Activated CD4-positive, alpha-beta memory T cell treated with anti-CD3 and anti-CD28 coated beads, Interleukin-2, amount 10 ng/mL, durations not matched to agents 7 days and 5 days (primary cell): ENCODE measurements around the gene SLC38A10. TPM values are rescaled to one million over a fixed set of nuclear protein-coding genes. Genes with fewer than 3 reads are reported as not detected.

Source experiments
- CTCF ChIA-PET: fragments of 350-600 bp; sonication (Branson Sonifier 250); formaldehyde crosslinking; loops from one replicate; lab custom pipeline; 2021; ENCODE audit warnings: antibody characterized with exemption, inconsistent platforms; lab: Charles Lee
- POLR2A ChIA-PET: fragments of 350-600 bp; sonication (Branson Sonifier 250); formaldehyde crosslinking; loops from one replicate; lab custom pipeline; 2021; ENCODE audit warnings: antibody characterized with exemption; lab: Charles Lee
- DNase-seq: peaks from one replicate; pipeline ENCODE4 v3.0.0-alpha.2; 2020
- H3K27ac Mint-ChIP-seq: one replicate; pipeline ENCODE4 v1.8.0; 2021; ENCODE audit warnings: mild to moderate bottlenecking, mixed read lengths
- H3K27me3 Mint-ChIP-seq: one replicate; pipeline ENCODE4 v1.8.0; 2021; ENCODE audit warnings: mixed read lengths
- H3K36me3 Mint-ChIP-seq: one replicate; pipeline ENCODE4 v1.8.0; 2021; ENCODE audit warnings: low read depth, mixed read lengths
- H3K4me1 Mint-ChIP-seq: one replicate; pipeline ENCODE4 v1.8.0; 2021; ENCODE audit warnings: mixed read lengths
- H3K4me3 Mint-ChIP-seq: one replicate; pipeline ENCODE4 v1.8.0; 2021; ENCODE audit warnings: mild to moderate bottlenecking, mixed read lengths
- H3K9me3 Mint-ChIP-seq: one replicate; pipeline ENCODE4 v1.8.0; 2021; ENCODE audit warnings: mixed read lengths
- total RNA-seq, 2 experiments: library from RNA; stranded (reverse); gene quantifications; one replicate each; pipeline ENCODE4 v1.2.3, GENCODE V29; 2021

The SLC38A10 gene
- total RNA-seq, 2 experiments from 2014 or later: 112 to 114 TPM

DNA sequence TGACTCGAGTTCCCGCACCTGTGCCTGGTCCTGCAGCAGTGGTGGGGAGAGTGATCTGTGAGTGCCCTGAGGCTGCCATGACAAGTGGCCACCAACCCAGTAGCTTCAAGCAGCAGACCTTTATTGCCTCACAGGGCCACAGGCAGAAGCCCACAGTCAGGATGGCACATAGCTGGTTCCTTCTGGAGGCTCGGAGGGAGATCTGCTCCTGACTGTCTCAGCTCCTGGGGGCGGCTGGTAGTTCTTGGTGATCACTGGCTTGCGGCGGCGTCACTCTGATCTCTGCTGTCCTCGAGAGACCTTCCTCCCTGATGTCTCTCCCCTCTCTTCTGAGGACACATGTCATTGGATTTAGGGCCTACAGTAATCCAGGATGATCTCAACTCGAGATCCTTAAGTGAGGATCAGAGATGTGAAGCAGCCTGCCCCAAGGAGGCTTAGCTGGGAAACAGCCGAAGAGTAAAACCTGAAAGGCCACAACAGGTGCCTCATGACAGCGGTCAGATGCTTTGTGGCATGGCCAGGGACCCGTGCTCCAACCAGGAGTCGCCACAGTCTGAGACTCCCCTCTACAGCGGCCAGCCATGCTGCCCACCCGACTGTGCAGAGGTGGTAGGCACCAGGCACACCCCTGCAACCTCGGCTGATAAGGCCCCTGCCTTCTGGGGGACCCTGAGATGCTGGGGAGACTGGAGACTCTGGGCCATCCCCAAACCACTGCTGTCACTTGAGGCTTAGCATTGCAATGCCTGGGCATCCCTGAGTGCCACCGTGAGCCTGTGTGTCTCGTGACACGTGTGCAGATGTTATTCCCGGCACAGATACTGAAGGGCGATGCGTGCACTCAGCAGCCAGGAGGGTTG is 30.0 kb upstream of the SLC38A10 start:
- Mint-ChIP-seq H3K27me3 (peaks cover 3% of the 10 kb centered on the region), H3K4me3 (no peak overlapping the region), H3K4me1 (peaks cover 5% of the 10 kb centered on the region), H3K36me3 (no peaks in the 10 kb centered on the region), H3K9me3 (no peaks in the 10 kb centered on the region), H3K27ac (no peak overlapping the region)
- CTCF ChIA-PET: interaction anchor here (0.7 to 0.9 kb wide), 2 partner anchors 30 to 60 kb away, joined by 3 to 4 read pairs; partner anchors contain the start of gene SLC38A10
- POLR2A ChIA-PET: no interaction called here
- no peak for DNase-seq

DNA sequence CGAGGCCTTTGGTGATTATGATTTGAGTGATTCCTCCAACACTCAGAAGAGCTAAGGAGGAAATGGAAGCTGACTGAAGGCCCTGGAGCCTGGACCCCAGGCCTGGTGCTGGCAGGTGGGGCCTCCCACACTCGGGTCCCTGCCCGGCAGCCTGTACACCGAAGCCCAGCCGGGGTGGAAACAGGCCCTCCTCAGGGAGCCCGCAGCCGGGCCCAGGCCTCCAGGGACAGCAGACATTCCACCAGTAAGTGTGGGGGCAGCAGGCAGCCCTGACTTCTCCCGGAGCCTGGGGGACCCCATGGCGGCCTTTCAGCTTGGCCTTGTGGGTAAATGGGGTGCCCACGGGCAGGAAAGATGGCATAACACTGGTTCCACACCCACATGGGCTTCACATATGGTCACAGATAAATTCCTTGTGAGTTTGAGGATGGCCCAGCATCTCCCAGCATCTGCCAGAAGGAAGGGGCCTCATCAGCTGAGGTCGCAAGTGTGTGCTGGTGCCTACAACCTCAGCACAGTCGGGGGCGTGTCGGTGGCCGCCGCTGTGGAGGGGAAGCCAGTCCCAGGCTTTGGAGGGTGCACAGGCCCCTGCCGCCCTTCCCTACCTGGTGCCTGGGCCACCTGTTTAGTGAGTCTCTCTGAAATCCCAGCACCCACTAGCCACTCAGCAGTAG is 29.2 kb upstream of the SLC38A10 start:
- no peak for DNase-seq
- H3K4me3 Mint-ChIP-seq: no peak overlapping the region
- H3K27me3 Mint-ChIP-seq: peaks cover 3% of the 10 kb centered on the region
- ChIA-PET CTCF (interaction anchor here (0.7 to 0.9 kb wide), 2 partner anchors 29 to 61 kb away, joined by 3 to 4 read pairs; partner anchors contain the start of gene SLC38A10), POLR2A (no interaction called here)
- H3K9me3 Mint-ChIP-seq: no peaks in the 10 kb centered on the region
- H3K36me3 Mint-ChIP-seq: no peaks in the 10 kb centered on the region
- H3K27ac Mint-ChIP-seq: no peak overlapping the region
- H3K4me1 Mint-ChIP-seq: peaks cover 3% of the 10 kb centered on the region

DNA sequence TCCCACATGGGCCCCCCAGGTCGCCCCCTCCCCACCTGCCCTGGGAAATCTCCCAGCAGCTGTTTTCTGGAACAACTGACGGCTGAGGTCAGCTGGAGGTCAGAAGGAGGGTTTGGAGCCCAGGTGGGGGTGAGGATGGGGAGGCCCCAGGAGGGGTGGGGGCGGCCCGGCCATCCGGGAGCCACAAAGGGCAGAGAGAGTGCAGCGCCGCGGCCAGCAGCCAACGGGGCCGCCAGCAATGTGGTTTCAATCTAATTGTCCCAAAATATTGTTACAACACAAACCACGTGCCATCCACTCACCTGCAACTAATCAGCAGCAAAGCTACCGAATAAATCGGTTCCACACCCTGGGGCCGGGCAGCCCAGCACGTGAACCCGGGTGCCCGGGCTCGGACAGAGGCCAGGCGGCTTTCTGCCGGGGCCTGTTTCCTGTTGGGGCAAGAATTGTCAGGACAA is 28.3 kb upstream of the SLC38A10 start:
- DNase-seq: no peak
- no peaks in the 10 kb centered on the region for H3K36me3 Mint-ChIP-seq
- H3K4me3 Mint-ChIP-seq: no peak overlapping the region
- ChIA-PET POLR2A (no interaction called here), CTCF (interaction anchor here (1.1 kb wide), 1 partner anchor 70 kb away, joined by 3 read pairs; no protein-coding TSS in a partner anchor)
- no peaks in the 10 kb centered on the region for H3K9me3 Mint-ChIP-seq
- H3K27me3 Mint-ChIP-seq: peaks cover 1% of the 10 kb centered on the region
- H3K27ac Mint-ChIP-seq: no peak overlapping the region
- H3K4me1 Mint-ChIP-seq: no peaks in the 10 kb centered on the region

DNA sequence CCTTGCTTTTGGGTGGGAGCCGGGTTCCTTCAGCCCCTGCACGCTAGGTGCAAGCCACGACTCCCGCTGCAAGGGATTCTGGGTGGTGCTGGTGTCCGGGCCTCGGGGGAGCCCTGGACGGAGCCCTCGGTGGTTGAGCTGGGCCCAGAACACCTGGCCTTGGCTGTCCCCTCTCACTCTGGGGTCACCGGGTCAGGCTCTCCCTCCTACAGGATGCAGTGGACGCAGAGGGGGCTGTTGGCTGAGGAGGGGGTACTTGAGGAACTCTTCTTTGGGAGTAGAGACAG is 27.9 kb upstream of the SLC38A10 start:
- H3K4me3 Mint-ChIP-seq: no peak overlapping the region
- no peaks in the 10 kb centered on the region for H3K36me3 Mint-ChIP-seq
- H3K27me3 Mint-ChIP-seq: peaks cover 1% of the 10 kb centered on the region
- no peaks in the 10 kb centered on the region for H3K9me3 Mint-ChIP-seq
- CTCF ChIA-PET: interaction anchor here (1.1 kb wide), 1 partner anchor 70 kb away, joined by 3 read pairs; no protein-coding TSS in a partner anchor
- H3K4me1 Mint-ChIP-seq: no peaks in the 10 kb centered on the region
- H3K27ac Mint-ChIP-seq: no peak overlapping the region
- POLR2A ChIA-PET: no interaction called here
- DNase-seq: no peak

DNA sequence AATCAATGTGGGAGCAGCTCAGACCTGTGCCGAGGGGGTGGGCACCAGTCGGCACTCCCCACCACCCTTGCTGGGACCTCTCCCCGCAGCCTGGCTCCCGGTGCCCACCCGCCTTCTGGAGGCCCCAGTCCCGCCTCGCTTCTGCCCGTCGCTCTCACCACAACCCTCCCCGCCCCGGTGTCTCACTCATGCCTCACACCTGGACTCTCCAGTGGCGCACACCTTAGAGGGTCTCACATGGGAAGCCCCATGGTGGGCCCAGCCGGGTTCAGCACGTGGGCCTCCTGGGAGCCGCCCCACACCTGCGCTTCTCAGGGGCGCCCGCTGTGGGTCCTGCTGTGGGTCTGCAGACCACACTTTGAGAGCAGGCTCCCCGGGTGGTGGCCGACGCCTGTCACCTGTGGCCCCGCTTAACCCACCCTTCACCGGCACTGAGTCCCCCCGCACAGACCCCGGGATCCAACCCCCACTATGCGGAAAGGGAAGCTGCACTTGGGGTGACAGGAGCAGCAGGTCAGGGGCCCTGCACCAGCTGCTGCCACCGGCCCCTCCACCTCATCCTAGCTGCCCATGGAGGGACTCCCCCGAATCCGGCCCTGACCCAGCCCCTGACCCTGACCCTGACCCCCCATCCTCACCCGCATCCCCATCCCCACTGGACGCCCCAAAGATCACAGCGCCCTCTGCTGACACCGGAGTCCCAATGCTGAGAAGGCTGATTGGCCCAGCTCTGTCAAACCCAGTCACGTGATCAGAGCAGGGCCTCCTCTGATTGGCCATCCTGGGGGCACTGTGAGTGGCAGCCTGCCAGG is 27.4 kb upstream of the SLC38A10 start:
- ChIA-PET POLR2A (no interaction called here), CTCF (interaction anchor here (1.1 to 1.2 kb wide), 2 partner anchors 30 to 69 kb away, joined by 3 read pairs; no protein-coding TSS in a partner anchor)
- Mint-ChIP-seq H3K27ac (no peak overlapping the region), H3K4me3 (no peak overlapping the region), H3K9me3 (no peaks in the 10 kb centered on the region), H3K4me1 (no peaks in the 10 kb centered on the region), H3K36me3 (no peaks in the 10 kb centered on the region), H3K27me3 (peaks cover 1% of the 10 kb centered on the region)
- peak; percentile 50 for DNase-seq

DNA sequence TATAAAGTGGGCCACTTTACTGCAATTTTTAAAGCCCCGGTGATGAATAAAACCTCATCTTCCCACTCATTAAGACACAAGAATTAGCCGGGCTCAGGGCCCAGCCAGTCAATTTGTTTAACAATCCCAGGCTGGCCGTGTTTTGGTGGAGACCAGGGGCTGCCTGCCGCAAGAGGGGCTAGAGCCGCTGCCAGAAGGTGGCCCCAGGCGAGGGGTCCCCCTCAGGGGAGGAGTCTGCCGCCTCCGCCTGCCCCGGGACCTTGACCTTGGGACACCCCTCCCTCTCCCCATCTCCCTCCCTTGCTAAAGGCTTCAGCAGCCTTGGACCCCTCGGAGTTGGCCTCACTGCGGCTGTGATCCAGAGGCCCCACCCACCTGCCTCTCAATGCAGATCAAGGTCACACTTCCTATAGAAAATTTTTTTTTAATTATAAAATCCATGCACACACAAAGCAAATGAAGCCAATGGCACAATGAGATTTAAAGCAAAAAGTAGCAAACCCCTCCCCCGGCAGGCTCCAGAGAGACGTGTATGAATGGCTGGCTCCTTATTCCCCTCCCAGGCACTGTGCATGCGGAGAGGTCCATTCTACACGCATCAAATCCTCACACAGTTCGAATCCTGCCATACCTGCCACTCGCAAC is 23.0 kb upstream of the SLC38A10 start:
- CTCF ChIA-PET: interaction anchor here (0.6 kb wide), 1 partner anchor 166 kb away, joined by 3 read pairs; no protein-coding TSS in a partner anchor
- Mint-ChIP-seq H3K36me3 (no peaks in the 10 kb centered on the region), H3K9me3 (no peaks in the 10 kb centered on the region), H3K4me3 (no peak overlapping the region), H3K27ac (no peak overlapping the region), H3K4me1 (no peaks in the 10 kb centered on the region), H3K27me3 (no peaks in the 10 kb centered on the region)
- POLR2A ChIA-PET: no interaction called here
- no peak for DNase-seq

DNA sequence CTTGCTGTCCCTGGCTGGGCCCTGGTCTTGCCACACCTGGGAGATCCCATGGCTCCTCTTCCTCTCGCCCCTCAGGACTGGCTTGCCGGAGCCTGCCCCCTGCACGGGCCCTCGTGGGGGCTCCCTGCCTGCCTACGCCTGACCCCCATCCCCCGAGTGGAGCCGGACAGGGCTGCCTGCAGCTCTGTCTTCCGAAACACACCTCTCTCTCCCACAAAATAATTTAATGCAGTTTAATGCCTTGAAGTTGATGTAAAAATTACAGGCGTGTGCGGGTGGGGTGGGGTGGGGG is 22.4 kb upstream of the SLC38A10 start:
- Mint-ChIP-seq H3K27me3 (no peaks in the 10 kb centered on the region), H3K36me3 (no peaks in the 10 kb centered on the region), H3K27ac (no peak overlapping the region), H3K4me1 (no peaks in the 10 kb centered on the region), H3K9me3 (no peaks in the 10 kb centered on the region), H3K4me3 (no peak overlapping the region)
- ChIA-PET POLR2A (no interaction called here), CTCF (no interaction called here)
- no peak for DNase-seq

DNA sequence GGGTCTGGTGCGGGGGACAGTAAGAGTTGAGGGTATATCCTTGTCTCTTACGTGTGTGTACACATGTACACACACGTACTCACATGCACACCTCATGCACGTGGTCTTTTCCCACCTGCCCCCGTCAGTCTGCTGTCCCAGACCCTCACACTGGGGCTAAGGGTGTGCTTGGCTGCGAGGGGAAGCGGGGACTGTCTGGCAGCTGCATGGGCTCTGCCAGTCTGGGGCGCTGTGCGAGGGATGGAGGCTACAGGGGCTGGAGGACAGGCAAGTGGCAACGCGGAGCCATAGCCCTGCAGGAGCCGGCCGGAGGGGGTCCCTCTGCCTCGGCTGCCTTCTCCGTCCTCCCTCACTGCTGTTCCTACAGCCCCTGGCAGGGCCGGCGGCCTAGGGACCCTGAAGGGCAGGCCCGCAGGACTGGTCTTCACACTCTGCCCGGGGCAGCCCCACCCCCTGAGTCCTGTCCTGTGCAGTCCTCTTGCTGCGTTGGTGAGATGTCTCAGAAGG is 20.8 kb upstream of the SLC38A10 start:
- DNase-seq: no peak
- Mint-ChIP-seq H3K27me3 (peaks cover 2% of the 10 kb centered on the region), H3K9me3 (no peaks in the 10 kb centered on the region), H3K36me3 (no peaks in the 10 kb centered on the region), H3K4me3 (no peak overlapping the region), H3K27ac (no peak overlapping the region), H3K4me1 (no peaks in the 10 kb centered on the region)
- POLR2A ChIA-PET: no interaction called here
- CTCF ChIA-PET: no interaction called here

DNA sequence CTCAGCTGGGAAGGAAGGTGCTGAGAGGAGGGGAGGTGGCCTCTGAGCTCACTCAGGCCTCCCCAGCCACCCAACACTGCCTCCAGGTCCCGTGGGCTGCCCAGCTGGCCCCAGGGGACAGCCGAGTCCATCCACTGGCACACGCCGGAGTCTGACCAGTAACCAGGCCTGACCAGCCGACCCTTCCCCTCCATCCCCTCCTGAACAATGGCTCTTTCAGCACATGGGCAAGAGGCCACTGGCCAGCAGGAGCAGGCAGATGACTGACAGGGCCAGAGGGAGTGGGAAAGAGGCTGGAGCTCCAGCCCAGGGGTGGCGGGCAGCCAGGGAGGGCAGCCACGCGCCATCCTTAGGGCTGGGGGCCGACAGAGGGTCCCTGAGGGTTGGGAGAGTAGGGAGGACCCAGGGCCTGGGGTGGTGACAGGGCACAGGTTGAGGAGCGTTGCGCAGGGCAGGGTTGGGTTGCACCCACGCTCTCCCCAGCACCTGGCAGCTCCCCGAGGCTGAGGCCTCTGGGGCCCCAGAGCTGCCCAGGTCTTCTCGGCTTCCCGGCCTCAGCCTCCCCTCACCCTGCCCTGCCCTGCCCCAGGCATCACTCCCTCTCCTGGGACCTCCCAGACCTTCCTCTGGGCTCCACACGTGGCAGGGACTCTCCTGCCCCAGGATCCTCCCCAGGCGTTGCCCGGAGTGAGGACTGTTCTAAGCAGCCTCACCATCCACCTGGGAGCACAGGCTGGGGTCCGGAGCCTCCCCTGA is 20.2 kb upstream of the SLC38A10 start:
- Mint-ChIP-seq H3K27me3 (peaks cover 3% of the 10 kb centered on the region), H3K9me3 (no peaks in the 10 kb centered on the region), H3K4me1 (no peaks in the 10 kb centered on the region), H3K27ac (no peak overlapping the region), H3K36me3 (no peaks in the 10 kb centered on the region), H3K4me3 (no peak overlapping the region)
- CTCF ChIA-PET: no interaction called here
- POLR2A ChIA-PET: no interaction called here
- no peak for DNase-seq

DNA sequence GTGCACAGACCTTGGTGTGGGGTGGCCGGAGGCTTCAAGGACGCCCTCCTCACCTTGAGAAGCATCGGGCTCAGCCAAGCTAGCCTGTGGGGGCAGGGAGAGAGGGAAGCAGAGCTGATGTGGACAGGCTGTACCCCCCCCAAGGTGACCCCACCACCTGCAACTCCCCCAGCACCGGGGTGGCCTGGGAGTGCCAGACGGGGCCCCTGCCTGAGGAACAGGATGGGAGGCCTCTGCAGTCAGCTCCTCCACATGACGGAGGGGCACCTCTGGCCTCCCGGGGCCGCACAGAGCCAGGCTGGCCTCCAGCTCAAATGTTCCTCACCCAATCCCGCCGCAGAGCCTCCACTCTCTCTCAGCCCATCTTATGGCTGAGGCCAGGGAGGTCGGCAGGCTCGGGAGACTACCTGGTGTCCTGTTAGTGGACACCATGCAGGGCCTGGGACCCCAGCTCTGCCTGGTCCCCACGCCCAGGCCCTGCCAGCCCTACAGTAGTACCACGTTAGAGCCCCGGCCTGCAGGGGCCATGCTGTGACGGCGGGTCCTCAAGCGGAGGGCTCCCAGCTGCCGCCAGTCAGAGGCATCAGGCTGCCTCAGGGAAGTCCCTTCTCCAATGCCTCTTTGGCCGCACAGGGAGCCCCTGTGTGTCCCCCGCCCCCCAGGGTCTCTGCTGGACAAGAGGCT is 19.4 kb upstream of the SLC38A10 start:
- POLR2A ChIA-PET: no interaction called here
- Mint-ChIP-seq H3K27me3 (peaks cover 3% of the 10 kb centered on the region), H3K4me3 (no peak overlapping the region), H3K9me3 (no peaks in the 10 kb centered on the region), H3K4me1 (no peaks in the 10 kb centered on the region), H3K27ac (no peak overlapping the region), H3K36me3 (no peaks in the 10 kb centered on the region)
- no peak for DNase-seq
- CTCF ChIA-PET: no interaction called here

DNA sequence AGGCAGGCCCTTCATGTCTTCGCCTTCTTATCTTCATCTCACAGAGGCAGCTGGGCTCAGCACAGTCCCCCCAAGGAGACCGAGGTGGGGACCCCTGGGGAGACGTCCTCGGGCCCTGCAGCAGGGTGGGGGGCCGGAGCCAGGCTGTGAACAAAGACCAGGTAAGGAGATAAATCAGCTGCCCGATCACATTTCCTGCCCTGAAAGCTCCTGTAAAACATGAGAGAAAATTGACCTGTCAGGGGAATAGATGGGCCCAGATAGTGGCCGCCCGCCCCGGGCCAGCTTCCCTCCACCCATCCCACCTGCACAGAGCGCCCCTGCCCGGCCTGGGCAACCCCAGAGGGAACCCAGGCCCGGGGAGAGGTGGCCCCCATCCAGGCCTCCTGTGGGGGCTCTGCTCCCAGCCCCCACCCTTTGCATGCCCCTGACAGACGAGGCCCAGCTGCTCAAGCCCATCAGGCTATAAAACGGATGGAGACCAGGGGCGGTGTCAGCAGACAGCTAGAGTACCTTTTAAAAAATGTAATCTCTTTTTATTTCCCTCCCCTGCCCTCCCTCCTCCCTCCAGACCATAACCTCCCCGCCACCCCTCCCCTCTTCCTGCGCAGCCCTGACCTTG is 18.8 kb upstream of the SLC38A10 start:
- ChIA-PET POLR2A (interaction anchor here (1.2 kb wide), 1 partner anchor 15 kb away, joined by 3 read pairs; no protein-coding TSS in a partner anchor), CTCF (no interaction called here)
- Mint-ChIP-seq H3K27me3 (peaks cover 7% of the 10 kb centered on the region), H3K4me3 (no peak overlapping the region), H3K27ac (no peak overlapping the region), H3K36me3 (no peaks in the 10 kb centered on the region), H3K9me3 (no peaks in the 10 kb centered on the region), H3K4me1 (peaks cover 3% of the 10 kb centered on the region)
- no peak for DNase-seq
